GM08714 (cell line): Measurements from ENCODE around the gene IDE.
"Not testable (repeated sequence)": the region's sequence is repeated elsewhere in the genome, so short reads cannot be mapped to it uniquely, and the experiment has no call there.

Experiments used
- H3K4me3 ChIP-seq: fragments of 200-500 bp; sonication (Bioruptor generic); 2 replicates; pipeline ENCODE4 v1.5.1; 2014; ENCODE audit warnings: mild to moderate bottlenecking, low read length, inconsistent platforms
- ZNF274 ChIP-seq: IDR thresholded peaks from 2 replicates; pipeline ENCODE4 v1.6.1; 2012; ENCODE audit warnings: mild to moderate bottlenecking, low read depth, low read length

IDE gene

DNA sequence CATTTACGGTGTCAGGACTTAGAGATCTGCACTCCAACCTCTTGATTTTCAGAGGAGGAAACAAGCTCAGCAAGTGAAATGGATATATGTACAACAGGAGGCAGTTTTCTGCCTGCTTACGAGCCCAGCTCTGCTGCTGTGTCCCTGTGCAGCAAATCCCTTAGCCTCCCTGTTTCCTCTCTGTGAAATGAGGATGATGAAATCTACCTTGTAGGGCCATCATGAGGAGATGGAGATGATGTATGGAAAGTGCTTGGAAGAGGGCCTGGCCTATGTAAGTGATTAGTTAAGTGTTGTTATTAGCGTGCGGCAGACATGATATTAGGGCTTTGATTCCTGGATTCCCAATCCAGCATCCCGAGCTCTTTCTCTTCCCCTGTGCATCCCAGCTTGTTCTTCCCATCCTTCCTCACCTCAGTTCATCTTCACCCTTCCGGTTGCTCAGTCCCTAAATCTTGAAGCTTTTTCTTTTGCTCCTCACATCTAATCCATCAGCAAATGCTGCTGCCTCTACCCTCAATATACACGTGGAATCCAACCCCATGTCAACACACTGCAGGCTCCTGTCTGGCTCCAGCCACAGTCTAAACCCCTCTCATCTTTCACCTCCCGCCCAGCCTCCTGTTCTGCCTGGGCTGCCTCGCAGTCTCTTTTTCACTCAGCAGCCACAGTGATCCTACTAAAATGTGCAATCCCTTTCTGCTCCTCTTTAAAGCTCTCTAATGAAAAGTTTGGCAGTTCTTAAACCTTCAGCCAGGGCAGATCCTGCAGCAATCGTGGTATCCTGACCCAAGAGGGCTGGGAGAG lies 169.1 kb downstream of the IDE start:
- TF ChIP-seq ZNF274, result no peak

DNA sequence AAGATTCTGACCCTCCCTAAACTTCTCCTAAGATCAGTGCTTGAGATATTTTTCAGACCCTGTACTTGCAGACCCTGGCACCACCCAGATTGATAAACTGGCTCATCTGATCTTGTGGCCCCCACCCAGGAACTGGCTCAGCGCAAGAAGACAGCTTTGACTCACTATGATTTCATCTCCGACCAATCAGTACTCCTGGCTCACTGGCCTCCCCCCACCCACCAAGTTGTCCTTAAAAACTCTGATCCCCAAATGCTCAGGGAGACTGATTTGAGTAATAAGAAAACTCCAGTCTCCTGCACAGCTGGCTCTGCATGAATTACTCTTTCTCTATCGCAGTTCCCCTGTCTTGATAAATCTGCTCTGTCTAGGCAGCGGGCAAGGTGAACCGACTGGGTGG lies 171.7 kb downstream of the IDE start:
- not testable (repeated sequence) for H3K4me3 ChIP-seq

More for the DNA sequence above, 169.1 kb downstream of the IDE start:
- H3K4me3 ChIP-seq, result no peak overlapping the region
